ENCODE data around the gene CDCA5. TPM values are rescaled to one million over a fixed set of nuclear protein-coding genes. Genes with fewer than 3 reads are reported as not detected.

CDCA5 gene
- total RNA-seq, 1 donor, result 15.5 TPM

DNA sequence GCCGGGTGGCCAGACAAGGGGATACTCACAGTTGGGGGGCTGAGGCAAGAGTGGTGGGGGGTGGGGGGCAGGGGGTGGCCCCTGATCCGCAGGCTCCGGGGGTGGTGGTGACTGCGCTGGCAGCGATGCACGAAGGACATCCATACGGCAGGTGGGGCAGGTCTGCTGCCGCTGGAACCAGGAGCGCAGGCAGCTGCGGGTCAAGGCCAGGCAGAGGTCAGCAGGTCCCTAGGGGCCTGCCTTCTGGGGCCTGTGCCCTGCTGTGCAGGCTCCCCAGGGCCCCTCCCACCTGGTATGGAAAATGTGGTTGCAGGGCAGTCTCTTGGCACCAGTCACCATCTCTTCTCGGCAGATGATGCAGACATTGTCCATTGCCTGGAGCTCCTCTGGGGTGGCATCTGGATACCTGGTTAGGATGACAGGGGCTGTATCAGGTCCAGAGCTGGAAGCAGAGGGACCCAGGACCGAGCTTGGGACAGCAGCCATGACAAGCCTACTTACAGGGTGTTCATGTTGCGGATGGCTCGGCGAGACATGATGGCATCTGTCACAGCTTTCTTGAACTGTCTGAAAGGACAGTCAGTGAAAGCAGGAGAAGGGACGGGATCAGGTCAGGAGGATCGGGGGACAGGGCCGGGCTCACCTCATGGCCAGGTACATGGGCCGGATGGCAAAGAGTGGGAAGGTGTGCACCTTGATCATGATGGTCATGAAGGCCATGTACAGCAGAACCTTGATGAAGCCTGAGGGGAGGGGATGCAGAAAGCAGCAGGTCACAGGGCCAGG, 47.0 kb upstream of the CDCA5 start:
- TF ChIP-seq, protein P1, sequence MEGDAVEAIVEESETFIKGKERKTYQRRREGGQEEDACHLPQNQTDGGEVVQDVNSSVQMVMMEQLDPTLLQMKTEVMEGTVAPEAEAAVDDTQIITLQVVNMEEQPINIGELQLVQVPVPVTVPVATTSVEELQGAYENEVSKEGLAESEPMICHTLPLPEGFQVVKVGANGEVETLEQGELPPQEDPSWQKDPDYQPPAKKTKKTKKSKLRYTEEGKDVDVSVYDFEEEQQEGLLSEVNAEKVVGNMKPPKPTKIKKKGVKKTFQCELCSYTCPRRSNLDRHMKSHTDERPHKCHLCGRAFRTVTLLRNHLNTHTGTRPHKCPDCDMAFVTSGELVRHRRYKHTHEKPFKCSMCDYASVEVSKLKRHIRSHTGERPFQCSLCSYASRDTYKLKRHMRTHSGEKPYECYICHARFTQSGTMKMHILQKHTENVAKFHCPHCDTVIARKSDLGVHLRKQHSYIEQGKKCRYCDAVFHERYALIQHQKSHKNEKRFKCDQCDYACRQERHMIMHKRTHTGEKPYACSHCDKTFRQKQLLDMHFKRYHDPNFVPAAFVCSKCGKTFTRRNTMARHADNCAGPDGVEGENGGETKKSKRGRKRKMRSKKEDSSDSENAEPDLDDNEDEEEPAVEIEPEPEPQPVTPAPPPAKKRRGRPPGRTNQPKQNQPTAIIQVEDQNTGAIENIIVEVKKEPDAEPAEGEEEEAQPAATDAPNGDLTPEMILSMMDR (IDR thresholded peaks at IDR 0.05; ENCODE audit: insufficient read depth, low read depth, low read length), result no peak
- no peak overlapping the region for H3K4me3 ChIP-seq (ENCODE audit: low read depth, low read length)
- DNase-seq (ENCODE audit: low read depth), result no peak

DNA sequence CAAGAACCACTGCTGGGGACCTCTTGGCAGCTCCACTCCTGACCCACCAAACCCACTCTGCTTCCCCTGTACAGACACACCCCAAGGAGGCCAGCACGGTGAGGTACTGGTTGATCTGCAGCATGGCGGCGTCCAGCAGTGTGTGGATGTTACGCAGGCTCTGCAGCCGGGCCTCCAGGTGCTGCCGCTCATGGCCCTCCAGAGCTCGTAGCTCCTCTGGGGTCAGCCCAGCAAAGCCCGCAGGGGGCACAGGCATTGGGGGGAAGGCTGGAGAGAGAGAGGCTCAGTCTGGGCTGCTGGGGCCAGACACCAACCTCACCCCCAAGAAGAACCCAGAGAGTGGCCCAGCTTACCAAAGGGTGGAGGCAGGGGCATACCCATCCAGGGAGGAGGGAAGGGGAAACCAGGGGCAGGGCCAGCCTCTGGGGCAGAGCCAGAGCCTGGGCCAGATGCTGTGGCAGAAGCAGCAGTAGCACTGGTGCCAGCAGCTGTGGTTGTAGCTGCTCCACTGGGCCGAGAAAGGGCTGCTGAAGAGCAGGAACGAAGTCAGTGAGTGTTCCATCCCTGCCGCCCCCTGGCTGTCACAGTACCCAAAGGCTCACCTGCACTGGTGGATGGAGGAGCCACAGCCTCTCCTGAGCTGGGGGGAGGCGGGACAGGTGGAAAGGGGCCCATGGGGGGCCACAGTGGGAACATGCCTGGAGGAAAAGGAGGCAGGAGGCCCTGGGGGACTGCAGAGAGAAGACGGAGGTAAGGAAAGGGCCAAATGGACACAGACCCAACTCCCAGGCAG, 46.0 kb upstream of the CDCA5 start:
- H3K4me3 ChIP-seq (ENCODE audit: low read depth, low read length), result no peak overlapping the region
- TF ChIP-seq, protein P1 (IDR thresholded peaks at IDR 0.05; ENCODE audit: insufficient read depth, low read depth, low read length), result no peak
- DNase-seq (ENCODE audit: low read depth), result no peak

DNA sequence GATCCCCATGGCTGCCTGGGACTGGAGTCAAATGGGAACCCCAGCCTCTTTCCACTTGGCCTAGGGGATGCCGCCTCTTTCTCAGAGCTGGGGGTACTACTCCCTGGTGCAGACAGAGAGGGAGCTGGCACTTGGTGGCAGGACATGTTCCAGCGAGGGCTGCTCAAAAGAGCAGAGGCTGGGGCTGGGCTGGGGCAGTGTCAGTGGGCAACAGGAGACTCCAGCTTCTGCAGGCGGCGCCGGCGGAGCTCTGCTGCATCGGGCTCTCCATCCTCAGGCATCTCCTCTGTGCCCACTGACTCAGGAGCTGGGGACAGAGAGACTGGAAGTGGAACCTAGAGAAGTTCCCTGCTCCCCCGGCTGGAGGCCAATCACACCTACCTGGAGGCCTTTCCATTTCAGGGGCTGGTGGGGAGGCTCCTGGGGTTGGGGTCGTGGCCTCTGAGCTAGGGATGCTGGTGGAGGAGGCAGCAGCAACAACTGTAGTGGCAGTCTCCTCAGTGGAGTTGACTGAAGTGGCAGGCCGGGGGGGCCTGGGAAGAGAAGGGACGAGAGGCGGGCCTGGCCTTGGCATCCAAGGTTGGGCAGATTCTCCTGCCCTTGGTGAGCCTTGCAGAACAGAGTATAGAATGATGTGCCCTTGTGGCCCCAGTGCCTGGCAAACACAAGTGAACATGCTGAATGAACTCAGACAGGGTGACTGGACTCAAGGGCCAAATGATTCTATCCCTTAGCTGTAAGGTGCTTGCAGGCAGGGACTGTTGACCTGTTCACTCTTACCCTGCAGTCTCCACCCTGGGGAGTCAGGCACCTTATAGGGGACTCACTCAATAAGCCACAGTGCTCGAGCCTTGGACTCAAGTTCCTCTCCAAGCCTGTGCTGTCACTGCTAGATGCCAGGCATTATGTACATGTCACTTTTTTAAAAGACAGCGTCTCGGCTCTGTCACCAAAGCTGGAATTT, 44.6 kb upstream of the CDCA5 start:
- DNase-seq (ENCODE audit: low read depth), result no peak
- H3K4me3 ChIP-seq (ENCODE audit: low read depth, low read length), result no peak overlapping the region
- TF ChIP-seq, protein P1 (IDR thresholded peaks at IDR 0.05; ENCODE audit: insufficient read depth, low read depth, low read length), result no peak

DNA sequence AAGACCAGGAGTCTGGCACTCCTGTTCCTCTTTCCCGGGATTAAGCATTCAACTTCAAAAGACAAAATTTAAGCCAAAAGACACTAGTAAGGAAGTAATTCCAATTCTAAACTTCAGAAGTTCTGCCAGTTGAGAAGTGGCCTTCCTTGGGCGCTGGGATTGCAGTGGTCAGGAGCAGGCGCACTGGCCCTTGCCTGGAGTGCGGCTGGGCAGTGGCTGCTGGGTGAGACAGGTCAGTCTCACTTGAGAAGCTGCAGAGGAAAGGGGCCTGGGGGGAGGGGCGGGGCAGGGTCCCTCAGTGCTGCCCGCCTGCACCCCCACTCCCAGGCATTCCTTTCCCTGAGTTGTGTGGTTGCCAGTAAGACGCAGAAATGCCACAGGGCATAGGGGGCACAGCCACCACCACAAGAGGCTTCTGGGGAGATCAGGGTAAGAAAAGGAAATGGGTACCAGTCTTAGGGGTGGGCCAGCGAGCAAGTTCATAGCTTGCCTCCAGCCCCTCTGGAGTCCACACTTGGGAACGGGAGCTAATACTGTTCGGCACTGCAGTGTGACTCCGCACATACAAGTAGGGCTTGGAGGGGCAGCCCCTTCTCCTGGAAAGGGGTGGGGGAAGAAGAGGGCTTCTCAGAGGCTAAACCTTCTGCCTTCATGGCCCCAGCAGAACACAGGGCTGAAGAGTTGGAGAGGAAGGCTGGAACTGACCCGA, 43.8 kb upstream of the CDCA5 start:
- TF ChIP-seq, protein P1 (IDR thresholded peaks at IDR 0.05; ENCODE audit: insufficient read depth, low read depth, low read length), result no peak
- no peak overlapping the region for H3K4me3 ChIP-seq (ENCODE audit: low read depth, low read length)
- DNase-seq (ENCODE audit: low read depth), result no peak

DNA sequence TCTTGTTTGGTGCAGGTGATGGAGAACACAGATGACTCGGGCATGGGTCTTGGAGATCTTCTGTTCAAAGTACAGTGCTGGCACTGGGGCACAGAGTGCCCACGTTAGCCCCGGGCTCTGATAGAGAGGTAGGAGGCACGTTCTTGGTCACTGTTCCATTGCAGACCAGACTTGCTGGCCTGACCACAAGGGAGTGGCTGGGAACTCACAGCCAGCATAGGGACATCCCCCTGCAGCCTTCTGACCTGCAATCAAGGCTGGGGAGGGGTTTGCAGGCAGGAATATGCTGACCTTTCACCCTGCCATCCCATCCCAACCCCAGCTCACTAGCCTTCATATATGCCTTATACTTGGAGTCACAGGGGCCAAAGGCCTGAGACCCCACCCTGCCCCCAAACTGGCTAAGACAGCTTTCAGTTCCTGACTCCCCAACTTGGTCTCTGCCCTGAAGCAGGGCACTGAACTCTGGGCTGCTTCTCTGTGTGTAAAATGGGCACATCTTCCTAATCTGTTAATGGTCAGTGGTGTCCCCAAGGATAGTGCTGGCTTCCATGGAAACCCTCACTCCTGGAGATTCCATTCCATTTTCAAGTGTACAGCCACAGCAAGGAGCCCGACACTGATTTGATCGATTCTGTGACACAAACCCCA, 42.9 kb upstream of the CDCA5 start:
- TF ChIP-seq, protein P1 (IDR thresholded peaks at IDR 0.05; ENCODE audit: insufficient read depth, low read depth, low read length), result no peak
- DNase-seq (ENCODE audit: low read depth), result no peak
- H3K4me3 ChIP-seq (ENCODE audit: low read depth, low read length), result no peak overlapping the region

All from fibroblast of villous mesenchyme (primary cell).